Stimulated activated CD8-positive, alpha-beta memory T cell treated with anti-CD3 and anti-CD28 coated beads, Interleukin-4, amount 100 ng/mL, for 48 hours (primary cell): Measurements from ENCODE around the gene SOX13.
A peak's percentile ranks its signal among the peaks of the same experiment; 100 is the strongest.
"Not testable (repeated sequence)": the region's sequence is repeated elsewhere in the genome, so short reads cannot be mapped to it uniquely, and the experiment has no call there.

Experiments
- DNase-seq: peaks from one replicate; pipeline ENCODE4 v3.0.0-alpha.2; 2020

The SOX13 gene

GRCh38 chr1:204087893-204088528 lies 15.1 kb downstream of the SOX13 start:
- no peak for DNase-seq

GRCh38 chr1:204088596-204088995 lies 15.7 kb downstream of the SOX13 start:
- DNase-seq = no peak

- no peak for DNase-seq
Observed at GRCh38 chr1:204089044-204089751, 16.3 kb downstream of the SOX13 start.

GRCh38 chr1:204090132-204090531 lies 17.2 kb downstream of the SOX13 start:
- not testable (repeated sequence) for DNase-seq

GRCh38 chr1:204091066-204091465 lies 18.2 kb downstream of the SOX13 start:
- DNase-seq = no peak

GRCh38 chr1:204091787-204092312 lies 18.9 kb downstream of the SOX13 start:
- DNase-seq = no peak

GRCh38 chr1:204092632-204093420 lies 19.9 kb downstream of the SOX13 start:
- DNase-seq = no peak

- DNase-seq = no peak
Observed at GRCh38 chr1:204093421-204093717, 20.5 kb downstream of the SOX13 start.

- DNase-seq = no peak
Observed at GRCh38 chr1:204093781-204094180, 20.9 kb downstream of the SOX13 start.

- no peak for DNase-seq
Observed at GRCh38 chr1:204094313-204094729, 21.4 kb downstream of the SOX13 start.

- DNase-seq = no peak
Observed at GRCh38 chr1:204094856-204095634, 22.1 kb downstream of the SOX13 start.

- no peak for DNase-seq
Observed at GRCh38 chr1:204096931-204097330, 24.0 kb downstream of the SOX13 start.

GRCh38 chr1:204098683-204099082 lies 25.8 kb downstream of the SOX13 start:
- DNase-seq = no peak

- not testable (repeated sequence) for DNase-seq
Observed at GRCh38 chr1:204099754-204100153, 26.8 kb downstream of the SOX13 start.

GRCh38 chr1:204102029-204102611 lies 29.2 kb downstream of the SOX13 start:
- DNase-seq = peak; percentile 46

GRCh38 chr1:204102739-204103430 lies 30.0 kb downstream of the SOX13 start:
- peak; percentile 38 for DNase-seq

GRCh38 chr1:204103431-204103741 lies 30.5 kb downstream of the SOX13 start:
- no peak for DNase-seq

GRCh38 chr1:204104331-204105130 lies 31.6 kb downstream of the SOX13 start:
- peak; percentile 58 for DNase-seq

GRCh38 chr1:204105131-204105515 lies 32.2 kb downstream of the SOX13 start:
- no peak for DNase-seq

GRCh38 chr1:204106825-204107224 lies 33.9 kb downstream of the SOX13 start:
- no peak for DNase-seq

GRCh38 chr1:204107892-204108291 lies 35.0 kb downstream of the SOX13 start:
- DNase-seq = no peak
